ENCODE results near the gene ZMYND11.
"Not testable (repeated sequence)": the region's sequence is repeated elsewhere in the genome, so short reads cannot be mapped to it uniquely, and the experiment has no call there.

Gene ZMYND11

GRCh38 chr10:293636-294035 lies 158.4 kb downstream of the ZMYND11 start:
- H3K9me3 Mint-ChIP-seq = no peaks in the 10 kb centered on the region
- no peak overlapping the region for H3K27ac Mint-ChIP-seq
- H3K36me3 Mint-ChIP-seq (ENCODE audit: low read depth) = peaks cover 26% of the 10 kb centered on the region
- no peaks in the 10 kb centered on the region for H3K27me3 Mint-ChIP-seq (ENCODE audit: low read depth)
- no peak overlapping the region for H3K4me3 Mint-ChIP-seq
- TF ChIP-seq CTCF (IDR thresholded peaks at IDR 0.05; ENCODE audit: unreplicated experiment in 3 of 3) = no peak
- peaks cover 15% of the 10 kb centered on the region for H3K4me1 Mint-ChIP-seq

DNA sequence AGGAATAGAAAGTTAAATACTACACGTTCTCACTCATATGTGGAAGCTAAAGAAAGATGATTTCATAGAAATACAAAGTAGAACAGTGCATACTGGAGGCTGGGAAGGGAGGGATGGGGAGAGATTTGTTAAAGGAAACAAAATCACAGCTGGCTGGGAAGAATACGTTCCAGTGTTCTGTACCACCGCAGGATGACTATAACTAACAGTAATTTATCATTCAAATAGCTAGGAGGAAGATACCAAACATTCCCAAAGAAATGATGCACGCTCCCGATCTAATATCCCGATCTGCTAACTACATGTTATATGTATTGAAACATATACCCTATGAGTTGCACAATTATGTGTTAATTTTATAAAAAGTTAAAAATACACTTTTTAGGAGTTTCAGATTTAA lies 162.3 kb downstream of the ZMYND11 start:
- Mint-ChIP-seq H3K27ac (peak overlapping the region; percentile 21 to 85 (median 29)), H3K9me3 (no peaks in the 10 kb centered on the region), H3K36me3 (ENCODE audit: low read depth) (peaks cover 41% of the 10 kb centered on the region), H3K4me3 (no peak overlapping the region), H3K27me3 (ENCODE audit: low read depth) (no peaks in the 10 kb centered on the region), H3K4me1 (peaks cover 15% of the 10 kb centered on the region)
- no peak for TF ChIP-seq CTCF (IDR thresholded peaks at IDR 0.05; ENCODE audit: unreplicated experiment in 3 of 3)

- no peaks in the 10 kb centered on the region for H3K9me3 Mint-ChIP-seq
- no peaks in the 10 kb centered on the region for H3K27me3 Mint-ChIP-seq (ENCODE audit: low read depth)
- no peak overlapping the region for H3K4me3 Mint-ChIP-seq
- H3K4me1 Mint-ChIP-seq = peaks cover 15% of the 10 kb centered on the region
- TF ChIP-seq CTCF (IDR thresholded peaks at IDR 0.05; ENCODE audit: unreplicated experiment in 3 of 3) = no peak
- H3K27ac Mint-ChIP-seq = peak overlapping the region in 1 of 3 experiments; percentile 29
- peaks cover 41% of the 10 kb centered on the region for H3K36me3 Mint-ChIP-seq (ENCODE audit: low read depth)
Measured at GRCh38 chr10:298033-298432, 162.8 kb downstream of the ZMYND11 start.

DNA sequence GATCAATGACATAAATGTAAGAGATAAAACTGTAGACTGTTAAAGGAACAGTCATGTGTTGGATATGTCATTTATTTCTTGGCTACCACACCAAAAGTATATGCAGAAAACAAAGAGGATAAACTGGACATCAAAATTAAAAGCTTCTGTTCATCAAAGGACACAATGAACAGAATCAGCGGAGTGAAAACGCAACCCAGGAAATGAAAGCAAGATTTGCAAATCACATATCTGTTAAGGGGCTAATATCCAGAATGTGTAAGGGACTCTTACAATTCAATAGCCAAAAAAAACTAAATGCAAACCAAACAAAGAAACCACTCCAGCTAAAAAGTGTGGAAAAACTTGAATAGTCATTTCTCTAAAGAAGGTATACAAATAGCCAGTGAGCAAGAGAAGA lies 164.3 kb downstream of the ZMYND11 start:
- Mint-ChIP-seq H3K27me3 (ENCODE audit: low read depth) (no peaks in the 10 kb centered on the region), H3K9me3 (no peaks in the 10 kb centered on the region), H3K4me3 (no peak overlapping the region), H3K27ac (no peak overlapping the region), H3K4me1 (peaks cover 11% of the 10 kb centered on the region), H3K36me3 (ENCODE audit: low read depth) (peaks cover 44% of the 10 kb centered on the region)
- TF ChIP-seq CTCF (IDR thresholded peaks at IDR 0.05; ENCODE audit: unreplicated experiment in 3 of 3) = no peak

DNA sequence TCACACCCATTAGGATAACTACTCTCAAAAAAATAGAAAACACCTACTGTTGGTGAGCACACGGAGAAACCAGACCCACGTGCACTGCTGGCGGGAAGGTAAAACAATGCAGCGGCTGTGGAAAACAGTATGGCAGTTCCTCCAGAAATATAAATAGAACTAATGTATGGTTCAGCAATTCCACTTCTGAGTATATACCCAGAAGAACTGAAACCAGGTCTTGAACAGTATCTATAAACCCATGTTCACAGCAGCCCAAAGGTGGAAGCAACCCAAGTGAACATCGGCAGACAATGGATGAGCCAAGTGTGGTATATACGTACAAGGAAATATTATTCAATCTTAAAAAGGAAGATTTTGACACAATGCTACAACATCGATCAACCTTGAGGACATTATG lies 164.7 kb downstream of the ZMYND11 start:
- no peak for TF ChIP-seq CTCF (IDR thresholded peaks at IDR 0.05; ENCODE audit: unreplicated experiment in 3 of 3)
- Mint-ChIP-seq H3K36me3 (ENCODE audit: low read depth) (peaks cover 41% of the 10 kb centered on the region), H3K27me3 (ENCODE audit: low read depth) (no peaks in the 10 kb centered on the region), H3K9me3 (no peaks in the 10 kb centered on the region), H3K4me1 (peaks cover 11% of the 10 kb centered on the region), H3K27ac (no peak overlapping the region), H3K4me3 (no peak overlapping the region)

GRCh38 chr10:300580-300979 lies 165.3 kb downstream of the ZMYND11 start:
- H3K4me1 Mint-ChIP-seq = peaks cover 11% of the 10 kb centered on the region
- H3K27me3 Mint-ChIP-seq (ENCODE audit: low read depth); H3K9me3 Mint-ChIP-seq; H3K27ac Mint-ChIP-seq; H3K4me3 Mint-ChIP-seq: not testable (repeated sequence)
- H3K36me3 Mint-ChIP-seq (ENCODE audit: low read depth) = peaks cover 40% of the 10 kb centered on the region
